Hair follicle dermal papilla cell (primary cell): ENCODE results near the gene PARP8. TPM values are rescaled to one million over a fixed set of nuclear protein-coding genes. Genes with fewer than 3 reads are reported as not detected.

Experiments used
- total RNA-seq: library from RNA; depleted of rRNA; stranded (reverse); fragments of >200 nt; gene quantifications from 2 replicates; pipeline ENCODE4 v1.2.3, GENCODE V29; 2012

PARP8 gene
- total RNA-seq: 11.1 and 16.1 TPM in 2 replicates

DNA sequence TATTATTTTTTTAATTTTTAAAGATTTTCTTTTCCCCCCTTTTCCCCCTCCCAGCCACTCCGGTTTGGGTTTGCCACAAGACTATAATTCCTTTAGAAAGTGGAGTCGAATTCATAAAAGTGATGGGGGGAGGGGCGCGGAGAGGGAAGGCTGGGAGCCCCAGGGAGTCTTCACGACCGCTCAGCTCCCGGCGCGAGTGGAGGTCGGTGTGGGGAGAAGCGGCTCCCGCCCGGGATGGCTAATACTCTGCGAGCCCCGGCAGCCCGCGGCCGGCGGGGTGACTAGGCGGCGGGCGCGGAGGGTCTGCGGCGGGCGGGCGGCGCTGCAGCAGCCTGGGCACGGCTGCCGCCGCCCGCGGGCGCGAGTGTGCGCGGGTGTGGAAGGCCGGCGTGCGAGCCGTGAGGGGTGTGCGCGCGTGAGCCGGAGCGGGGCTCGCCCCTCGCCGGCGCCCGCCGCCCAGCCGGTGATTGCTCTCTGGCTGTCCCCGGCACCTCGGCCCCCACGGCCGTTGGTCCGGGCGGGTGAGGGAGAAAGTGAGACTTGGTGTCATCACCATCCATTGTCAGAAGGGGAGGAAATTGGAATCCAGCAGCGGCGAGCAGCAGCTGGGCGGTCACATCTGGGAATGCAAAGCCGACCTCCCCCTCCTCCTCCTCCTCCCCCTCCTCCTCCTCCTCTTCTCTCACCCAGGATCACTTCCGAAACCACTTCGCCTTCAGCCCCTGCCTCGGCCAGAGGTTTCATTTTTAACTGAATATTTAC, at the start of gene PARP8:
TSS of gene PARP8 (plus strand) at position 377 of the 762 bp plus-strand sequence. CDS start 459 bp downstream, outside the sequence.

Other genes with a start within 250 kb of the PARP8 start
- 5.0 and 6.8 TPM in 2 replicates for gene EMB, start 225.3 kb upstream of the PARP8 start, total RNA-seq